VCaP (cell line): ENCODE data around the gene ANG.
"Not testable (repeated sequence)": the region's sequence is repeated elsewhere in the genome, so short reads cannot be mapped to it uniquely, and the experiment has no call there.

Experiments
- H3K27ac ChIP-seq: fragments of 450-650 bp; 2 replicates; pipeline ENCODE4 v1.5.1; 2017
- TF ChIP-seq, protein P1 (sequence below): fragments of 450-650 bp; conservative IDR thresholded peaks from 2 replicates; pipeline ENCODE4 v1.5.1; 2017; ENCODE audit warnings: mild to moderate bottlenecking, moderate library complexity

ANG gene

DNA sequence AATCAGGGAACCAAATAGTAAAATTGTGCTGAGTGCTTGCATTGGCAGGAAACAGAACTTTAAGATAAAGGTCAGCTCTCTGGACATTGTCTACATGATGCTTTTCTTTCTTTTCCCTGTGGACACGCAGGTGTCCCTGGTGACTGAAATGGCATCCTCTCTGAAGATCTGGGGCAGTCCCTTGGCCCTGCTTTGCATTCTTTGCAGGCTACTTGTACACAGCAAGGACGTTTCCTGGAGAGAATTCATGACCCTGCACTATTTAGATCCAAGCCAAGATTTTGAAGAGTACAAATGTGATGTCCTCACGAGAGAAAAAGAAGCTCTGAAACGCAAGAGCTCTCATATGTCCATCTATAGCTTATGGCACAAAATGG is 45.9 kb downstream of the ANG start:
- TF ChIP-seq, protein P1, sequence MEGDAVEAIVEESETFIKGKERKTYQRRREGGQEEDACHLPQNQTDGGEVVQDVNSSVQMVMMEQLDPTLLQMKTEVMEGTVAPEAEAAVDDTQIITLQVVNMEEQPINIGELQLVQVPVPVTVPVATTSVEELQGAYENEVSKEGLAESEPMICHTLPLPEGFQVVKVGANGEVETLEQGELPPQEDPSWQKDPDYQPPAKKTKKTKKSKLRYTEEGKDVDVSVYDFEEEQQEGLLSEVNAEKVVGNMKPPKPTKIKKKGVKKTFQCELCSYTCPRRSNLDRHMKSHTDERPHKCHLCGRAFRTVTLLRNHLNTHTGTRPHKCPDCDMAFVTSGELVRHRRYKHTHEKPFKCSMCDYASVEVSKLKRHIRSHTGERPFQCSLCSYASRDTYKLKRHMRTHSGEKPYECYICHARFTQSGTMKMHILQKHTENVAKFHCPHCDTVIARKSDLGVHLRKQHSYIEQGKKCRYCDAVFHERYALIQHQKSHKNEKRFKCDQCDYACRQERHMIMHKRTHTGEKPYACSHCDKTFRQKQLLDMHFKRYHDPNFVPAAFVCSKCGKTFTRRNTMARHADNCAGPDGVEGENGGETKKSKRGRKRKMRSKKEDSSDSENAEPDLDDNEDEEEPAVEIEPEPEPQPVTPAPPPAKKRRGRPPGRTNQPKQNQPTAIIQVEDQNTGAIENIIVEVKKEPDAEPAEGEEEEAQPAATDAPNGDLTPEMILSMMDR, result no peak
- no peak overlapping the region for H3K27ac ChIP-seq

DNA sequence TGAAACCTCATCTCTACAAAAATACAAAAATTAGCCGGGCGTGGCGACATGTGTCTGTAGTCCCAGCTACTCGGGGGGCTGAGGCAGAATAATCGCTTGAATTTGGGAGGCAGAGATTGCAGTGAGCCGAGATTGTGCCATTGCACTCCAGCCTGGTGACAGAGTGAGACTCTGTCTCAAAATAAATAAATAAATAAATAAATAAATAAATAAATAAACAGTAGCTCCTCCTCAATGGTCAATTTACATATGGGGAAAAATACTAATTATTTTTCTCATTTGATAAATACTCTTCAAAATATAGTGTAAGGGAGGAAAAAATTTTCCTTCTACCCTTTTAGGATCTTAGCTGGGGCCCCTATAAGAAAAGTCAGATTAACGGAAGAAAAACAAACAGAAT is 49.7 kb downstream of the ANG start:
- not testable (repeated sequence) for H3K27ac ChIP-seq

DNA sequence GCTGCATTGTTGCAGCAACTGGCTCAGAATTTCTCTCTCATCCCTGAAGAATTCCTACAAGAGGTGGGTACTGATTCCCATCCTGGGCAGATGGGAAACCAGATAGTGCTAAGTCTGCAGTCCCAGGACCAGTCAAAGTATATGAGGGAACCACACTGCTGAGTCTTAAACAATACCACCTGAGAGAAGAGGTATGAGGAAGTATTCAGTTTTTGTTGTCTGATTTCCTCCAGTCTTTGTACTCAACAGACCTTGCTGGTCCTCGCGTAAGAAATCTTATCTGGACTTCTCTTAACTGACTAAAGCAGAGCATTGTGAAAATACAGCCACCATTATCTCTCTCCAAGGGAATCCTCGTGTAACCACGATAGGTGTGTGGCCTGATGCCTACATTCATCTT is 53.6 kb downstream of the ANG start:
- no peak overlapping the region for H3K27ac ChIP-seq
- TF ChIP-seq, protein P1, result no peak

DNA sequence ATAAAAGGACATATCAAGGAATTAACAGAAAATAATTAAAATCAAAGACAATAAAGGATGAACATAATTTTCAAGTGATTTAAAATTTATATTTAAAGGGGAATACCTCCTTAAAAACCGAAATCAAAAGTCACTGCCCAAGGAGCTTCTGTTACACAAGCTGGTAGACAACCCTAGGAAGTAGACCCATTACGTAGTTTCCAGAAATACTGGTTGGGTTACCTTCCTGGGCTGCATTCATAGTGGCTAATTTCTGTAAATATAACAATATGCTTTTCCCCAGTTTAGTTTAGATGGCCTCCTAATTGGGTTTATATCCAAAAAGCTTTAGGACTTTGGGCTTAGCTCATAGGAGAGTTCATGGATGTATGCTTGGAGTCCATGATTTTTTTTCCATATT is 55.0 kb downstream of the ANG start:
- TF ChIP-seq, protein P1, result no peak
- no peak overlapping the region for H3K27ac ChIP-seq
